Activated CD8-positive, alpha-beta T cell treated with anti-CD3 and anti-CD28 coated beads for 36 hours (primary cell): ENCODE data around the gene CACNA1E. TPM values are rescaled to one million over a fixed set of nuclear protein-coding genes. Genes with fewer than 3 reads are reported as not detected.

Source experiments
- ATAC-seq: fragments of 200-7000 bp; cut with Tn5 transposase; one replicate; pipeline ENCODE4 v1.10.0; 2021; ENCODE audit warnings: mild to moderate bottlenecking, moderate library complexity
- CTCF ChIA-PET: fragments of 350-600 bp; sonication (Branson Sonifier 250); formaldehyde crosslinking; loops from one replicate; lab custom pipeline; 2021; ENCODE audit warnings: antibody characterized with exemption; lab: Charles Lee
- POLR2A ChIA-PET: fragments of 350-600 bp; sonication (Branson Sonifier 250); formaldehyde crosslinking; loops from one replicate; lab custom pipeline; 2021; ENCODE audit warnings: antibody characterized with exemption; lab: Charles Lee
- DNase-seq: peaks from one replicate; pipeline ENCODE4 v3.0.0-alpha.2; 2020
- H3K27ac Mint-ChIP-seq: one replicate; pipeline ENCODE4 v1.8.0; 2021; ENCODE audit warnings: mild to moderate bottlenecking, mixed read lengths
- H3K27me3 Mint-ChIP-seq: one replicate; pipeline ENCODE4 v1.8.0; 2021; ENCODE audit warnings: mixed read lengths
- H3K36me3 Mint-ChIP-seq: one replicate; pipeline ENCODE4 v1.8.0; 2021; ENCODE audit warnings: low read depth, mixed read lengths
- H3K4me1 Mint-ChIP-seq: one replicate; pipeline ENCODE4 v1.8.0; 2021; ENCODE audit warnings: low read depth, mixed read lengths
- H3K4me3 Mint-ChIP-seq: one replicate; pipeline ENCODE4 v1.8.0; 2021; ENCODE audit warnings: mild to moderate bottlenecking, moderate library complexity, mixed read lengths
- H3K9me3 Mint-ChIP-seq: one replicate; pipeline ENCODE4 v1.8.0; 2021; ENCODE audit warnings: mixed read lengths
- intact Hi-C: fragments of 100-400 bp; cut with micrococcal nuclease; formaldehyde crosslinking; loops from one replicate; pipeline ENCODE4 v1.10.0; 2022
- total RNA-seq, 2 experiments: library from RNA; stranded (reverse); gene quantifications; one replicate each; pipeline ENCODE4 v1.2.3, GENCODE V29; 2021
- TF ChIP-seq, protein P1 (sequence below): fragments of 200-600 bp; IDR thresholded peaks from one replicate; pipeline ENCODE4 v1.8.0; 2022; ENCODE audit warnings: antibody characterized with exemption, mild to moderate bottlenecking

CACNA1E gene
- total RNA-seq, 2 experiments from 2014 or later: not detected

DNA sequence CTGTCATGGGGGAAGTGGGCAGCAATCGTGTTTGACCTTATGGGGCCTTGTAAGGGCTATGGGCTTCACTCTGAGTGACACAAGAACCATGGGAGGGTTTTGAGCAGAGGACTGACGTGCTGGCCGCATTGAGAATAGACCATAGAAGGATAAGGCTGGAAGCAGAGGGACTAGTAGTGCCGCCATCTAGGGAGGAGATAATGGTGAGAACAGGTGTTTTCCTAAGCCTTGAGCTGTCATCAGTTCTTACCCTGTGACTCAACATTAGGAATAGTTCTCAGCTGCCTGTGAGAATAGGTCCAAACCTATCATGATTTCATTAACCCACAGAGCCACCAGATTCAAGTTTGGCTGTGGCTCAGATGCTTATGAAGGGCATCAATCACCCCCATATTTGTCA, 228.5 kb downstream of the CACNA1E start:
- no peaks in the 10 kb centered on the region for H3K4me1 Mint-ChIP-seq
- H3K36me3 Mint-ChIP-seq: no peaks in the 10 kb centered on the region
- no peaks in the 10 kb centered on the region for H3K9me3 Mint-ChIP-seq
- POLR2A ChIA-PET: no interaction called here
- no peak overlapping the region for H3K27ac Mint-ChIP-seq
- CTCF ChIA-PET: no interaction called here
- intact Hi-C loops: no loop called here
- H3K4me3 Mint-ChIP-seq: no peak overlapping the region
- ATAC-seq (no peak), DNase-seq (no peak)
- TF ChIP-seq, protein P1, sequence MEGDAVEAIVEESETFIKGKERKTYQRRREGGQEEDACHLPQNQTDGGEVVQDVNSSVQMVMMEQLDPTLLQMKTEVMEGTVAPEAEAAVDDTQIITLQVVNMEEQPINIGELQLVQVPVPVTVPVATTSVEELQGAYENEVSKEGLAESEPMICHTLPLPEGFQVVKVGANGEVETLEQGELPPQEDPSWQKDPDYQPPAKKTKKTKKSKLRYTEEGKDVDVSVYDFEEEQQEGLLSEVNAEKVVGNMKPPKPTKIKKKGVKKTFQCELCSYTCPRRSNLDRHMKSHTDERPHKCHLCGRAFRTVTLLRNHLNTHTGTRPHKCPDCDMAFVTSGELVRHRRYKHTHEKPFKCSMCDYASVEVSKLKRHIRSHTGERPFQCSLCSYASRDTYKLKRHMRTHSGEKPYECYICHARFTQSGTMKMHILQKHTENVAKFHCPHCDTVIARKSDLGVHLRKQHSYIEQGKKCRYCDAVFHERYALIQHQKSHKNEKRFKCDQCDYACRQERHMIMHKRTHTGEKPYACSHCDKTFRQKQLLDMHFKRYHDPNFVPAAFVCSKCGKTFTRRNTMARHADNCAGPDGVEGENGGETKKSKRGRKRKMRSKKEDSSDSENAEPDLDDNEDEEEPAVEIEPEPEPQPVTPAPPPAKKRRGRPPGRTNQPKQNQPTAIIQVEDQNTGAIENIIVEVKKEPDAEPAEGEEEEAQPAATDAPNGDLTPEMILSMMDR: no peak
- peaks cover 5% of the 10 kb centered on the region for H3K27me3 Mint-ChIP-seq

DNA sequence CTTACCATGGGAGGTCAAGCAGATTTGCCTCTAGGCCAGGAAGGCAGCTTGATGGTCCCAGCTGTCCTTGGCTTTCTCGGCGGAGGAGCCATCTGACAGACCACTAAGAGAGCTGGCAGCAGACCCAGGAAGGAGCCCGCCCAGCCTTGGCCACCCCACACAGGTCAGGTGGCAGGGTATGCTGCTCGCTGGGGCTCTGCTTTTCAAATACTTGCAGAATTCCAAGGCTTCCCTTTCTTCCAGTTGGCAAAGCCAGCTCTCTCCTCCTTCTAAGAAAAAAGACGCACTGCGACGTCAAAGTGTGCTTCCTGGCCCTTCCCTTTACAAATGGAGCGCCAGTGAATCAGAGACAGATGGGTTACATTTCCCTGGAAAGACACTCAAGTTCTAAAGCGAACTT, 229.4 kb downstream of the CACNA1E start:
- ChIA-PET CTCF (no interaction called here), POLR2A (no interaction called here)
- peaks cover 8% of the 10 kb centered on the region for H3K27me3 Mint-ChIP-seq
- no peak for ATAC-seq
- H3K4me3 Mint-ChIP-seq: no peak overlapping the region
- no peak overlapping the region for H3K27ac Mint-ChIP-seq
- H3K4me1 Mint-ChIP-seq: no peaks in the 10 kb centered on the region
- no peaks in the 10 kb centered on the region for H3K9me3 Mint-ChIP-seq
- no peak for DNase-seq
- TF ChIP-seq, protein P1: no peak
- intact Hi-C loops: no loop called here
- H3K36me3 Mint-ChIP-seq: no peaks in the 10 kb centered on the region

DNA sequence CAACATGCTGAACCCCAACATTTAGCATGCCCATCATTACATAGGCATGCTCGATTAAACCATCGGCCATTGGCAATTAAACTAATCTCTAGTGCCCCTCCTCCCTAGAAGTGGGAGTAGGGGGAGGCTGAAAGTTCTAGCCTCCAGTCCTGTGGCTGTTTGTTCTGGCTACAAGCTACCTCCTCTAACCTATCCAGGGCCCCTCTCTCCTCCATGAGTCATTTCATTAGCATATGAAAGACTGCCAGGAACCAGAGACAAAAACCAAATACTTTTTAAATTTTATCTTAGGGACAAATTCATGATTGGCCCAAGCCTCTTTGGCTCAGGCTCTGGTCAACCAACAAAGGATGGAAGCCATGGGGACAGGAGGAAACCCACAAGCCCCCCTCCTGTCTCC, 231.1 kb downstream of the CACNA1E start:
- no peaks in the 10 kb centered on the region for H3K36me3 Mint-ChIP-seq

DNA sequence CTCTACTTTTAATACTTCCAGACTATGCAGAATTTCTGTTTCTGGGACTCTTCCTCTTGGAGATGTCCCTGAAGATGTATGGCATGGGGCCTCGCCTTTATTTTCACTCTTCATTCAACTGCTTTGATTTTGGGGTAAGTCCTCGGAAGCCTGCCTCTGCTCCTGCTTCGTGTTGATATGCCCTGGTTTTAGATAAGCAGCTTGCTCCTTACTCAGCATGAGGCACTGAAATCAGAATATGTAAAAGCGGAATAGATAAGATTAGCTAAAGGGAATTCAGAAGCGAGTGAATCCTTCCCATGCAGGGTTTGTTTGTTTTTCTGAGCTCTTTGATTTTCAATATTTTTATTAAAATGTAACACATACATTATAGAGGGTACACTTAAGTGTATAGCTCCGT, 234.7 kb downstream of the CACNA1E start:
- Mint-ChIP-seq H3K27me3 (peaks cover 8% of the 10 kb centered on the region), H3K4me3 (no peak overlapping the region), H3K36me3 (no peaks in the 10 kb centered on the region), H3K27ac (no peak overlapping the region), H3K9me3 (no peaks in the 10 kb centered on the region), H3K4me1 (no peaks in the 10 kb centered on the region)
- no peak for DNase-seq
- CTCF ChIA-PET: no interaction called here
- POLR2A ChIA-PET: no interaction called here
- TF ChIP-seq, protein P1: no peak
- no peak for ATAC-seq
- intact Hi-C loops: no loop called here

More for the DNA sequence above, 231.1 kb downstream of the CACNA1E start:
- ATAC-seq: no peak
- Mint-ChIP-seq H3K9me3 (no peaks in the 10 kb centered on the region), H3K4me1 (no peaks in the 10 kb centered on the region), H3K27ac (no peak overlapping the region), H3K27me3 (peaks cover 9% of the 10 kb centered on the region), H3K4me3 (no peak overlapping the region)
- CTCF ChIA-PET: no interaction called here
- POLR2A ChIA-PET: no interaction called here
- intact Hi-C loops: no loop called here
- no peak for DNase-seq
- TF ChIP-seq, protein P1: no peak

DNA sequence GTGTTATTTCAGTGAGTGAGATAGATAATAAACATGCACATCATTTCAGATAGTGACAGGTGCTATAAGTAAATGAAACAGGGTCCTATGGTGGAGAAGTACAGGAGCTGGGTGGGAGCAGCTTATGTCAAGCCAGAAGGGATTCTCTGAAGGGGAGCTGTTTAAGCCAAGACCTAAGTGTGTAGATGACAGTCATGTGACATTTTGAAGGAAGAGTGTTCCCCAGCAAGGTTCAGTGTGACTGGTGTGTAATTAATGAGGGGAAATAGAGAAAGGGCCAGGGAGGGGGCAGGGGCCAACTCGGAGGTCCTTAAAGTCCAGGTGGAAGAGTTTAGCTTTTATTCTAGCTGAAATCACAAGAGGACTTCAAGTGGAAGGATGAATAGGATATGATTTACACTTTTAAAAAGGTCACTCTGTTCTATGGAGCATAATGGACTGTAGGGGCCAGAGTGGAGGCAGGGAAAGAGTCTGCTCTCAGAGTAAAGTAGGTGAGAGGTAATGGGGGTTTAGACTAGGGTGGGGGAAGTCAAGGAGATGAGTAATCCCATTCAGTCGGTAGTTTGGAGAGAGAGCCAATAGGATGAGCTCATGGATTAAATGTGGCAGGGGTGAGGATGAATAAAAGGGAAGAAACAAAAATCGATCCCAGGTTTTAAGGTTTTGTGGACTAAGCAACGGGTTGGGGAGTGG, 243.1 kb downstream of the CACNA1E start:
- CTCF ChIA-PET: no interaction called here
- intact Hi-C loops: no loop called here

More for the DNA sequence above, 243.1 kb downstream of the CACNA1E start:
- no peak for ATAC-seq
- H3K4me3 Mint-ChIP-seq: no peak overlapping the region
- peaks cover 5% of the 10 kb centered on the region for H3K27me3 Mint-ChIP-seq
- TF ChIP-seq, protein P1: no peak
- no peaks in the 10 kb centered on the region for H3K36me3 Mint-ChIP-seq
- H3K4me1 Mint-ChIP-seq: no peaks in the 10 kb centered on the region
- POLR2A ChIA-PET: no interaction called here
- no peak for DNase-seq
- H3K9me3 Mint-ChIP-seq: no peaks in the 10 kb centered on the region
- no peak overlapping the region for H3K27ac Mint-ChIP-seq
